WTC11 (cell line): Measurements from ENCODE around the gene BACE2. TPM values are rescaled to one million over a fixed set of nuclear protein-coding genes. Genes with fewer than 3 reads are reported as not detected.

Experiments used
- ATAC-seq: fragments of 200-7000 bp; cut with Tn5 transposase; 2 replicates; pipeline ENCODE4 v1.10.0; 2021; ENCODE audit warnings: mild to moderate bottlenecking, moderate library complexity
- CTCF ChIA-PET: fragments of 300-600 bp; sonication (Branson Sonifier 250); formaldehyde crosslinking; loops from one replicate; lab custom pipeline; 2021; ENCODE audit warnings: antibody characterized with exemption; lab: Charles Lee
- POLR2A ChIA-PET: fragments of 350-600 bp; sonication (Branson Sonifier 250); formaldehyde crosslinking; loops from one replicate; lab custom pipeline; 2021; ENCODE audit warnings: antibody characterized with exemption; lab: Charles Lee
- DNase-seq: peaks from one replicate; pipeline ENCODE4 v3.0.0; 2021; ENCODE audit warnings: low spot score
- H3K27ac Mint-ChIP-seq: 2 replicates; pipeline ENCODE4 v1.8.0; 2021; ENCODE audit warnings: mixed read lengths
- H3K27me3 Mint-ChIP-seq: 2 replicates; pipeline ENCODE4 v1.8.0; 2021; ENCODE audit warnings: low read depth, mild to moderate bottlenecking, moderate library complexity, mixed read lengths
- H3K36me3 Mint-ChIP-seq: 2 replicates; pipeline ENCODE4 v1.8.0; 2021; ENCODE audit warnings: mixed read lengths
- H3K4me1 Mint-ChIP-seq: 2 replicates; pipeline ENCODE4 v1.8.0; 2022; ENCODE audit warnings: mixed read lengths
- H3K4me3 Mint-ChIP-seq: 2 replicates; pipeline ENCODE4 v1.8.0; 2021; ENCODE audit warnings: mild to moderate bottlenecking, moderate library complexity, mixed read lengths
- H3K9me3 Mint-ChIP-seq: 2 replicates; pipeline ENCODE4 v1.8.0; 2021; ENCODE audit warnings: mixed read lengths
- ATF3 ChIP-seq: sonication (generic); formaldehyde crosslinking; conservative IDR thresholded peaks from 2 replicates; pipeline ENCODE4 v1.8.1; 2022; ENCODE audit warnings: mild to moderate bottlenecking, missing genetic modification reagents
- CDX4 ChIP-seq: fragments of 250-450 bp; sonication (Bioruptor Pico); IDR thresholded peaks from 2 replicates; pipeline ENCODE4 v1.9.0; 2021; ENCODE audit warnings: moderate library complexity, mild to moderate bottlenecking, inconsistent platforms, borderline replicate concordance
- CREB1 ChIP-seq: sonication (generic); formaldehyde crosslinking; IDR thresholded peaks from 2 replicates; pipeline ENCODE4 v1.8.0; 2023; ENCODE audit warnings: mild to moderate bottlenecking, missing genetic modification reagents
- E2F1 ChIP-seq: sonication (generic); formaldehyde crosslinking; IDR thresholded peaks from 2 replicates; pipeline ENCODE4 v1.8.0; 2022; ENCODE audit warnings: mild to moderate bottlenecking, missing genetic modification reagents
- ELF4 ChIP-seq: sonication (generic); formaldehyde crosslinking; IDR thresholded peaks from 2 replicates; pipeline ENCODE4 v1.8.1; 2022; ENCODE audit warnings: low read depth, mild to moderate bottlenecking, moderate library complexity, missing genetic modification reagents
- ETV6 ChIP-seq: sonication (generic); formaldehyde crosslinking; IDR thresholded peaks from 2 replicates; pipeline ENCODE4 v1.8.1; 2022; ENCODE audit warnings: mild to moderate bottlenecking, missing genetic modification reagents
- FOXP4 ChIP-seq: sonication (generic); formaldehyde crosslinking; IDR thresholded peaks from 2 replicates; pipeline ENCODE4 v1.8.0; 2022; ENCODE audit warnings: mild to moderate bottlenecking, missing genetic modification reagents
- GABPB1 ChIP-seq: sonication (generic); formaldehyde crosslinking; IDR thresholded peaks from 2 replicates; pipeline ENCODE4 v1.8.1; 2023; ENCODE audit warnings: mild to moderate bottlenecking, missing genetic modification reagents
- GRHL2 ChIP-seq: fragments of 250-450 bp; sonication (Bioruptor Pico); IDR thresholded peaks from 2 replicates; pipeline ENCODE4 v1.8.0; 2022; ENCODE audit warnings: mild to moderate bottlenecking, moderate library complexity; ENCODE audit not compliant: insufficient replicate concordance, severe bottlenecking
- NFE2L1 ChIP-seq: sonication (generic); formaldehyde crosslinking; IDR thresholded peaks from 2 replicates; pipeline ENCODE4 v1.8.1; 2023; ENCODE audit warnings: missing genetic modification reagents
- NR2C2 ChIP-seq: sonication (generic); formaldehyde crosslinking; IDR thresholded peaks from 2 replicates; pipeline ENCODE4 v1.8.0; 2022; ENCODE audit warnings: mild to moderate bottlenecking, missing genetic modification reagents
- SMAD4 ChIP-seq: sonication (generic); formaldehyde crosslinking; IDR thresholded peaks from 2 replicates; pipeline ENCODE4 v1.8.0; 2022; ENCODE audit warnings: mild to moderate bottlenecking, missing genetic modification reagents
- STAT6 ChIP-seq: sonication (generic); formaldehyde crosslinking; conservative IDR thresholded peaks from 2 replicates; pipeline ENCODE4 v1.8.1; 2023; ENCODE audit warnings: mild to moderate bottlenecking, low read depth, missing genetic modification reagents, moderate library complexity
- TP53 ChIP-seq: sonication (generic); formaldehyde crosslinking; IDR thresholded peaks from 2 replicates; pipeline ENCODE4 v1.8.1; 2023; ENCODE audit warnings: mild to moderate bottlenecking, missing genetic modification reagents
- ZBTB21 ChIP-seq: sonication (generic); formaldehyde crosslinking; IDR thresholded peaks from 2 replicates; pipeline ENCODE4 v1.8.1; 2023; ENCODE audit warnings: mild to moderate bottlenecking, missing genetic modification reagents, borderline replicate concordance
- ZBTB43 ChIP-seq: sonication (generic); formaldehyde crosslinking; IDR thresholded peaks from 2 replicates; pipeline ENCODE4 v1.8.1; 2023; ENCODE audit warnings: mild to moderate bottlenecking, missing genetic modification reagents
- ZNF121 ChIP-seq: sonication (generic); formaldehyde crosslinking; IDR thresholded peaks from 2 replicates; pipeline ENCODE4 v1.8.0; 2023; ENCODE audit warnings: missing genetic modification reagents
- ZNF232 ChIP-seq: sonication (generic); formaldehyde crosslinking; IDR thresholded peaks from 2 replicates; pipeline ENCODE4 v1.8.0; 2022; ENCODE audit warnings: mild to moderate bottlenecking, missing genetic modification reagents
- ZNF512 ChIP-seq: sonication (generic); formaldehyde crosslinking; IDR thresholded peaks from 2 replicates; pipeline ENCODE4 v1.8.1; 2022; ENCODE audit warnings: missing genetic modification reagents, borderline replicate concordance
- total RNA-seq: library from RNA; stranded (reverse); gene quantifications from 3 replicates; pipeline ENCODE4 v1.2.3, GENCODE V29; 2021
- TF ChIP-seq, protein P1 (sequence below): fragments of 250-450 bp; sonication (Bioruptor Pico); IDR thresholded peaks from 2 replicates; pipeline ENCODE4 v1.9.0; 2021; ENCODE audit warnings: mild to moderate bottlenecking
- TF ChIP-seq, protein P2 (sequence below): sonication (generic); formaldehyde crosslinking; IDR thresholded peaks from 2 replicates; pipeline ENCODE4 v1.8.1; 2022; ENCODE audit warnings: low read depth, mild to moderate bottlenecking, moderate library complexity, missing genetic modification reagents, borderline replicate concordance

BACE2 gene
- total RNA-seq, 1 experiment from 2014 or later: 9.8 TPM

DNA sequence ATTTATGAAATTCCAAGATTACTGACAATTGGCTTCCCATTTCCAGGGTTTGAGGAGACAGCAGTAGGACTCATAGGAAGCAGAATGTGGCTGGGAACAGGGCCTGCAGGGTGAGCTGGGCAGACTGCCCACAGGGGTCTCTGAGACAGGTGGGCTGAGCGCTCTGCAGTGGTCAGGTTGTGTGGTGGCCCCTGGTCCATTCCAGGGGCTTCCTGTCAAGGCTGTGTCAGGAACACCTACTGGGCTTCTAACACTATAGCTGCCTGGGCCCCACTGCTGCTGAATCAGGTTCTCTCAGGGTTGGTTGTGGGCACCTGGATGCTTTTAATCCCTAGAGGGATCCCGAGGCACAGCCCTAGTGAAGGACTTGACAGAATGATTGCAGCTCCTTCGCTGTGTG, 72.1 kb downstream of the BACE2 start:
- DNase-seq (no peak), ATAC-seq (no peak)
- peaks cover 10% of the 10 kb centered on the region for H3K36me3 Mint-ChIP-seq
- ChIA-PET POLR2A (no interaction called here), CTCF (no interaction called here)
- no peaks in the 10 kb centered on the region; the same call in 1 of the 2 replicates for H3K27me3 Mint-ChIP-seq
- H3K4me3 Mint-ChIP-seq: no peak overlapping the region
- peaks cover 13% of the 10 kb centered on the region for H3K4me1 Mint-ChIP-seq
- H3K9me3 Mint-ChIP-seq: peaks cover 4% of the 10 kb centered on the region; the same call in 1 of the 2 replicates
- H3K27ac Mint-ChIP-seq: no peak overlapping the region
- TF ChIP-seq STAT6 (CRISPR knock-in tag): no peak
- TF ChIP-seq NFE2L1 (CRISPR knock-in tag): no peak
- no peak for TF ChIP-seq TP53
- TF ChIP-seq ELF4 (CRISPR knock-in tag): no peak

- peaks cover 22% of the 10 kb centered on the region for H3K4me1 Mint-ChIP-seq
- H3K4me3 Mint-ChIP-seq: no peak overlapping the region
- no peak for DNase-seq
- no peak overlapping the region for H3K27ac Mint-ChIP-seq
- H3K36me3 Mint-ChIP-seq: peaks cover 12% of the 10 kb centered on the region
- ChIA-PET CTCF (no interaction called here), POLR2A (no interaction called here)
- no peak for ATAC-seq
- H3K9me3 Mint-ChIP-seq: peaks cover 4% of the 10 kb centered on the region; the same call in 1 of the 2 replicates
- H3K27me3 Mint-ChIP-seq: no peaks in the 10 kb centered on the region; the same call in 1 of the 2 replicates
- TF ChIP-seq FOXP4 (CRISPR knock-in tag) (no peak), CDX4 (CRISPR knock-in tag) (no peak), ZNF232 (CRISPR knock-in tag) (no peak), NR2C2 (CRISPR knock-in tag) (no peak), GRHL2 (CRISPR knock-in tag) (no peak), GABPB1 (CRISPR knock-in tag) (no peak), ETV6 (CRISPR knock-in tag) (no peak), ATF3 (CRISPR knock-in tag) (no peak), E2F1 (CRISPR knock-in tag) (no peak), SMAD4 (CRISPR knock-in tag) (no peak), ZNF512 (CRISPR knock-in tag) (no peak), ZBTB43 (CRISPR knock-in tag) (no peak), ZBTB21 (no peak), ZNF121 (CRISPR knock-in tag) (no peak), CREB1 (no peak), STAT6 (CRISPR knock-in tag) (no peak)
- TF ChIP-seq, protein P1, sequence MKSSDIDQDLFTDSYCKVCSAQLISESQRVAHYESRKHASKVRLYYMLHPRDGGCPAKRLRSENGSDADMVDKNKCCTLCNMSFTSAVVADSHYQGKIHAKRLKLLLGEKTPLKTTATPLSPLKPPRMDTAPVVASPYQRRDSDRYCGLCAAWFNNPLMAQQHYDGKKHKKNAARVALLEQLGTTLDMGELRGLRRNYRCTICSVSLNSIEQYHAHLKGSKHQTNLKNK (CRISPR knock-in tag): no peak
- TF ChIP-seq, protein P2, sequence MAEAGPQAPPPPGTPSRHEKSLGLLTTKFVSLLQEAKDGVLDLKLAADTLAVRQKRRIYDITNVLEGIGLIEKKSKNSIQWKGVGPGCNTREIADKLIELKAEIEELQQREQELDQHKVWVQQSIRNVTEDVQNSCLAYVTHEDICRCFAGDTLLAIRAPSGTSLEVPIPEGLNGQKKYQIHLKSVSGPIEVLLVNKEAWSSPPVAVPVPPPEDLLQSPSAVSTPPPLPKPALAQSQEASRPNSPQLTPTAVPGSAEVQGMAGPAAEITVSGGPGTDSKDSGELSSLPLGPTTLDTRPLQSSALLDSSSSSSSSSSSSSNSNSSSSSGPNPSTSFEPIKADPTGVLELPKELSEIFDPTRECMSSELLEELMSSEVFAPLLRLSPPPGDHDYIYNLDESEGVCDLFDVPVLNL (CRISPR knock-in tag): no peak
Observed at GRCh38 chr21:41241341-41241740, 73.4 kb downstream of the BACE2 start.
